Osteoblast (primary cell): ENCODE measurements around the gene PLVAP. TPM values are rescaled to one million over a fixed set of nuclear protein-coding genes. Genes with fewer than 3 reads are reported as not detected.
A peak's percentile ranks its signal among the peaks of the same experiment; 100 is the strongest.

Source experiments
- DNase-seq: peaks from one replicate; pipeline ENCODE4 v3.0.0; 2011; ENCODE audit warnings: low spot score, mixed read lengths; ENCODE audit not compliant: insufficient read length; ENCODE audit errors: missing footprints
- H2AFZ ChIP-seq: 2 replicates; pipeline ENCODE4 v1.6.0; 2011; ENCODE audit warnings: mild to moderate bottlenecking, low read length
- H3K27ac ChIP-seq: 2 replicates; pipeline ENCODE4 v1.5.1; 2011; ENCODE audit warnings: mild to moderate bottlenecking, low read depth, low read length, moderate library complexity
- H3K27me3 ChIP-seq: 2 replicates; pipeline ENCODE4 v1.6.0; 2012; ENCODE audit warnings: mild to moderate bottlenecking, control low read depth, inconsistent platforms, low read length, moderate library complexity; ENCODE audit not compliant: insufficient read depth
- H3K36me3 ChIP-seq: 2 replicates; pipeline ENCODE4 v1.5.1; 2011; ENCODE audit warnings: mild to moderate bottlenecking, low read length, control low read depth, moderate library complexity; ENCODE audit not compliant: insufficient read depth
- H3K4me1 ChIP-seq: 2 replicates; pipeline ENCODE4 v1.5.1; 2011; ENCODE audit warnings: mild to moderate bottlenecking, low read length, control low read depth, moderate library complexity; ENCODE audit not compliant: insufficient read depth
- H3K4me2 ChIP-seq: 2 replicates; pipeline ENCODE4 v1.6.0; 2011; ENCODE audit warnings: mild to moderate bottlenecking, low read length; ENCODE audit not compliant: insufficient read depth
- H3K4me3 ChIP-seq: fragments of 200-600 bp; sonication (generic); 3 replicates; pipeline ENCODE4 v1.5.1; 2012; ENCODE audit warnings: mild to moderate bottlenecking, low read length, inconsistent platforms; ENCODE audit not compliant: insufficient read depth
- H3K79me2 ChIP-seq: 2 replicates; pipeline ENCODE4 v1.6.0; 2012; ENCODE audit warnings: mild to moderate bottlenecking, low read length, control low read depth, inconsistent platforms; ENCODE audit not compliant: insufficient read depth
- H3K9me3 ChIP-seq: 2 replicates; pipeline ENCODE4 v1.5.1; 2011; ENCODE audit warnings: low read depth, low read length, control low read depth
- H4K20me1 ChIP-seq: 2 replicates; pipeline ENCODE4 v1.6.0; 2012; ENCODE audit warnings: mild to moderate bottlenecking, low read length, control low read depth; ENCODE audit not compliant: insufficient read depth
- CTCF ChIP-seq: IDR thresholded peaks from 2 replicates; pipeline ENCODE4 v1.5.1; 2011; ENCODE audit warnings: mild to moderate bottlenecking, low read depth, low read length, moderate library complexity; ENCODE audit errors: extremely low read depth
- total RNA-seq: library from RNA; depleted of rRNA; stranded (reverse); fragments of >200 nt; gene quantifications from 2 replicates; pipeline ENCODE4 v1.2.3, GENCODE V29; 2012

Gene PLVAP
- total RNA-seq, 1 donor, result not detected

- Histone ChIP-seq H3K27ac (no peak overlapping the region), H3K27me3 (peaks cover 2% of the 10 kb centered on the region), H3K36me3 (no peaks in the 10 kb centered on the region), H3K4me3 (no peak overlapping the region), H3K4me2 (no peak overlapping the region), H3K4me1 (peaks cover 15% of the 10 kb centered on the region), H4K20me1 (no peaks in the 10 kb centered on the region), H2AFZ (no peak overlapping the region), H3K79me2 (no peaks in the 10 kb centered on the region), H3K9me3 (no peaks in the 10 kb centered on the region)
- TF ChIP-seq CTCF, result no peak
- DNase-seq, result no peak
Observed at GRCh38 chr19:17409990-17410389, 32.8 kb upstream of the PLVAP start.

- Histone ChIP-seq H3K4me2 (peak overlapping the region; percentile 43), H3K4me3 (no peak overlapping the region), H3K9me3 (no peaks in the 10 kb centered on the region), H3K27ac (no peak overlapping the region), H4K20me1 (no peaks in the 10 kb centered on the region), H3K36me3 (no peaks in the 10 kb centered on the region), H3K4me1 (peaks cover 15% of the 10 kb centered on the region), H3K79me2 (no peaks in the 10 kb centered on the region), H2AFZ (no peak overlapping the region), H3K27me3 (no peaks in the 10 kb centered on the region)
- no peak for TF ChIP-seq CTCF
- DNase-seq, result peak; percentile 22
Observed at GRCh38 chr19:17406887-17407196, 29.7 kb upstream of the PLVAP start.

GRCh38 chr19:17406046-17406886 is 29.1 kb upstream of the PLVAP start:
- no peak overlapping the region for H3K4me3 ChIP-seq
- peak; percentile 94 for DNase-seq
- H4K20me1 ChIP-seq, result no peaks in the 10 kb centered on the region
- H3K27ac ChIP-seq, result no peak overlapping the region
- no peak for TF ChIP-seq CTCF
- H3K79me2 ChIP-seq, result no peaks in the 10 kb centered on the region
- H3K27me3 ChIP-seq, result no peaks in the 10 kb centered on the region
- no peaks in the 10 kb centered on the region for H3K9me3 ChIP-seq
- no peaks in the 10 kb centered on the region for H3K36me3 ChIP-seq
- H3K4me1 ChIP-seq, result peaks cover 15% of the 10 kb centered on the region
- H3K4me2 ChIP-seq, result peak overlapping the region; percentile 51
- H2AFZ ChIP-seq, result peak overlapping the region; percentile 88

- Histone ChIP-seq H3K4me2 (peak within 1 kb of the TSS; percentile 51), H4K20me1 (no peaks in the 10 kb centered on the region), H3K36me3 (no peaks in the 10 kb centered on the region), H3K4me3 (no peak within 1 kb of the TSS), H3K27me3 (no peaks in the 10 kb centered on the region), H2AFZ (peak within 1 kb of the TSS; percentile 88), H3K4me1 (peaks cover 15% of the 10 kb centered on the region), H3K27ac (no peak within 1 kb of the TSS), H3K79me2 (no peaks in the 10 kb centered on the region), H3K9me3 (no peaks in the 10 kb centered on the region)
- no peak for TF ChIP-seq CTCF
- DNase-seq, result peak; percentile 96
Observed at GRCh38 chr19:17405250-17406045, 28.3 kb upstream of the PLVAP start, which contains the start of gene BST2. Gene BST2, minus strand, starts transcription at chr19:17405630. Its CDS starts 55 bp downstream, at chr19:17405575.
